Upper lobe of left lung (tissue), 6 donors: ENCODE data around the gene CFAP73. TPM values are rescaled to one million over a fixed set of nuclear protein-coding genes. Genes with fewer than 3 reads are reported as not detected.

Source experiments
- ATAC-seq, 2 donors: fragments of 200-7000 bp; cut with Tn5 transposase; one replicate each; pipeline ENCODE4 v1.9.1; 2022; ENCODE audit warnings: mild to moderate bottlenecking in 2 of 2, moderate library complexity in 2 of 2; ENCODE audit not compliant: low FRiP score in 2 of 2
- DNase-seq, 2 donors: peaks; one replicate each; pipeline ENCODE4 v3.0.0-alpha.2; 2019 to 2020
- H3K27ac ChIP-seq, 4 donors: fragments of 200-600 bp; sonication (generic); one replicate each; pipeline ENCODE4 v1.5.1; 2016 to 2019
- H3K27me3 ChIP-seq, 4 donors: fragments of 200-600 bp; sonication (generic); one replicate each; pipeline ENCODE4 v1.5.1; 2017 to 2019
- H3K36me3 ChIP-seq, 4 donors: fragments of 200-600 bp; sonication (generic); one replicate each; pipeline ENCODE4 v1.5.1; 2016 to 2019
- H3K4me1 ChIP-seq, 4 donors: fragments of 200-600 bp; sonication (generic); one replicate each; pipeline ENCODE4 v1.5.1; 2018 to 2019
- H3K4me3 ChIP-seq, 4 donors: fragments of 200-600 bp; sonication (generic); one replicate each; pipeline ENCODE4 v1.5.1; 2017 to 2019; ENCODE audit warnings: mild to moderate bottlenecking in 2 of 4, moderate library complexity in 1 of 4
- H3K9me3 ChIP-seq, 4 donors: fragments of 200-600 bp; sonication (generic); one replicate each; pipeline ENCODE4 v1.5.1; 2018 to 2019
- EP300 ChIP-seq, 4 donors: sonication (generic); formaldehyde crosslinking; IDR thresholded peaks; one replicate each; pipeline ENCODE4 v1.5.1; 2017; ENCODE audit warnings: antibody characterized with exemption in 4 of 4, control low read depth in 2 of 4
- POLR2A ChIP-seq, 4 donors: fragments of 450-650 bp; IDR thresholded peaks; one replicate each; pipeline ENCODE4 v1.5.1; 2016 to 2017; ENCODE audit warnings: antibody characterized with exemption in 4 of 4, mild to moderate bottlenecking in 2 of 4
- POLR2AphosphoS5 ChIP-seq, 2 donors: sonication (generic); formaldehyde crosslinking; IDR thresholded peaks; one replicate each; pipeline ENCODE4 v1.5.1; 2017; ENCODE audit warnings: antibody characterized with exemption in 2 of 2
- WGBS, 2 donors: methylation state at CpG; one replicate each; pipeline ENCODE4 v1.1.5; 2017 to 2018; 5-methylcytosine and 5-hydroxymethylcytosine counted together
- total RNA-seq, 6 donors: library from RNA; depleted of rRNA in 4 of 6; stranded (reverse); fragments of >200 nt in 4 of 6; gene quantifications; one replicate each; pipeline versions ENCODE4 v1.1.0 to v1.2.1, GENCODE V29; 2016 to 2021
- TF ChIP-seq, protein P1 (sequence below), 6 experiments: fragments of 450-650 bp in 4 of 6; fragments of 200-600 bp in 2 of 6; sonication (generic) in 2 of 6; IDR thresholded peaks; one replicate each; pipeline ENCODE4 v1.5.1; 2016 to 2019; ENCODE audit warnings: antibody characterized with exemption in 6 of 6
- donor health status: DM: no; HTN: no; CAD: no; lungs with moderate emphysema.
- donor health status: DM: no; HTN: yes; CAD: no; lungs with severe emphysema.

CFAP73 gene
- total RNA-seq, 6 donors from 2014 or later = 0.97 to 34.1 (median 15.4) TPM

GRCh38 chr12:113118142-113118541 lies 31.4 kb upstream of the CFAP73 start:
- TF ChIP-seq POLR2AphosphoS5 (IDR thresholded peaks at IDR 0.05) (no peak), POLR2A (IDR thresholded peaks at IDR 0.05) (no peak), EP300 (IDR thresholded peaks at IDR 0.05) (no peak)
- TF ChIP-seq, protein P1, sequence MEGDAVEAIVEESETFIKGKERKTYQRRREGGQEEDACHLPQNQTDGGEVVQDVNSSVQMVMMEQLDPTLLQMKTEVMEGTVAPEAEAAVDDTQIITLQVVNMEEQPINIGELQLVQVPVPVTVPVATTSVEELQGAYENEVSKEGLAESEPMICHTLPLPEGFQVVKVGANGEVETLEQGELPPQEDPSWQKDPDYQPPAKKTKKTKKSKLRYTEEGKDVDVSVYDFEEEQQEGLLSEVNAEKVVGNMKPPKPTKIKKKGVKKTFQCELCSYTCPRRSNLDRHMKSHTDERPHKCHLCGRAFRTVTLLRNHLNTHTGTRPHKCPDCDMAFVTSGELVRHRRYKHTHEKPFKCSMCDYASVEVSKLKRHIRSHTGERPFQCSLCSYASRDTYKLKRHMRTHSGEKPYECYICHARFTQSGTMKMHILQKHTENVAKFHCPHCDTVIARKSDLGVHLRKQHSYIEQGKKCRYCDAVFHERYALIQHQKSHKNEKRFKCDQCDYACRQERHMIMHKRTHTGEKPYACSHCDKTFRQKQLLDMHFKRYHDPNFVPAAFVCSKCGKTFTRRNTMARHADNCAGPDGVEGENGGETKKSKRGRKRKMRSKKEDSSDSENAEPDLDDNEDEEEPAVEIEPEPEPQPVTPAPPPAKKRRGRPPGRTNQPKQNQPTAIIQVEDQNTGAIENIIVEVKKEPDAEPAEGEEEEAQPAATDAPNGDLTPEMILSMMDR (IDR thresholded peaks at IDR 0.05) = no peak
- WGBS, 2 donors = 100% methylated on average over 1 of the region's 1 CpG
- no peak for DNase-seq
- Histone ChIP-seq H3K9me3 (peaks cover 0 to 5% (median 2%) of the 10 kb centered on the region in 4 donors), H3K4me1 (no peaks in the 10 kb centered on the region), H3K27me3 (no peaks in the 10 kb centered on the region), H3K4me3 (no peak overlapping the region), H3K27ac (no peak overlapping the region), H3K36me3 (no peaks in the 10 kb centered on the region)
- no peak for ATAC-seq

DNA sequence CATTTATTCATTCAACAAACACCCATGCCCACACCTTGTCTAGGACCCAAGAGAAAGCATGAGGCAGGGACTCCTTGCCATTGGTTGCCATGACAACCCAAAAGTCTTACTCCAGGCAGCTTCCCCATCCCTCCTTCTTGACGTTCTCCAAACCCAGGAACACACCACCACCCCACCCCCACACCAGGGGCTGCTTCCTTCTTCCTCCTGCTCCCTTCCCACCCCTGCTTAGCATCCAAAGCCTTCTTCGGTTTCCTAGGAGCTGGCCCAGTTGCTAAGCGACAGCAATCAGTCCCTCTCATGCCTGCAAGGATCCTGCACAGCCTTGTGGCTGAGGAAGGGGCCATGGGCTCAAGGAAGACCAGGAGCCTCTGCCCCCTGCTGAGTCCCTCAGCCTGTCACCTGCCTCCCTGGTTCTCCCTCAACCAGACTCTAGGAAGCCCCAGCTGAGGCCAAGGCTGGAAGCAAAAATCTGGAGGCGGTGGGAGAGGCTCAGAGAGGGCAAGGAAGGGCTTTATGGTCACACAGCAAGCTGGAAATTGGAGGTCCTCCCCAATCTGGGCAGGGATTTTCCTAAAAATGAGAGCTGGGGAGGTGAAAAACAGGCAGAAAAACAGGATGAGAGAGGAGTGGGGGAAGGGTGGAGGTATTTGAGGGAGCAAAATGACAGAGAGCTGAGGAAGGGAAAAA lies 29.4 kb upstream of the CFAP73 start:
- H3K27me3 ChIP-seq = no peaks in the 10 kb centered on the region
- no peak overlapping the region for H3K27ac ChIP-seq
- no peak overlapping the region for H3K4me3 ChIP-seq
- ATAC-seq = no peak
- 37 to 43% methylated on average over 4 of the region's 4 CpGs for WGBS, 2 donors
- peaks cover 0 to 9% (median 4%) of the 10 kb centered on the region in 4 donors for H3K9me3 ChIP-seq
- no peak for TF ChIP-seq EP300 (IDR thresholded peaks at IDR 0.05)
- TF ChIP-seq, protein P1 (IDR thresholded peaks at IDR 0.05) = no peak
- TF ChIP-seq POLR2AphosphoS5 (IDR thresholded peaks at IDR 0.05) = no peak
- no peak for TF ChIP-seq POLR2A (IDR thresholded peaks at IDR 0.05)
- no peak for DNase-seq
- no peaks in the 10 kb centered on the region for H3K36me3 ChIP-seq
- no peaks in the 10 kb centered on the region for H3K4me1 ChIP-seq

- DNase-seq (no peak), ATAC-seq (no peak)
- Histone ChIP-seq H3K9me3 (peaks cover 0 to 9% (median 4%) of the 10 kb centered on the region in 4 donors), H3K4me1 (no peaks in the 10 kb centered on the region), H3K27me3 (no peaks in the 10 kb centered on the region), H3K36me3 (no peaks in the 10 kb centered on the region), H3K27ac (no peak overlapping the region), H3K4me3 (no peak overlapping the region)
- 78 to 86% methylated on average over 3 of the region's 3 CpGs for WGBS, 2 donors
- TF ChIP-seq POLR2AphosphoS5 (IDR thresholded peaks at IDR 0.05) = no peak
- TF ChIP-seq, protein P1 (IDR thresholded peaks at IDR 0.05) = no peak
- no peak for TF ChIP-seq EP300 (IDR thresholded peaks at IDR 0.05)
- TF ChIP-seq POLR2A (IDR thresholded peaks at IDR 0.05) = no peak
Measured at GRCh38 chr12:113120670-113121370, 28.7 kb upstream of the CFAP73 start.

DNA sequence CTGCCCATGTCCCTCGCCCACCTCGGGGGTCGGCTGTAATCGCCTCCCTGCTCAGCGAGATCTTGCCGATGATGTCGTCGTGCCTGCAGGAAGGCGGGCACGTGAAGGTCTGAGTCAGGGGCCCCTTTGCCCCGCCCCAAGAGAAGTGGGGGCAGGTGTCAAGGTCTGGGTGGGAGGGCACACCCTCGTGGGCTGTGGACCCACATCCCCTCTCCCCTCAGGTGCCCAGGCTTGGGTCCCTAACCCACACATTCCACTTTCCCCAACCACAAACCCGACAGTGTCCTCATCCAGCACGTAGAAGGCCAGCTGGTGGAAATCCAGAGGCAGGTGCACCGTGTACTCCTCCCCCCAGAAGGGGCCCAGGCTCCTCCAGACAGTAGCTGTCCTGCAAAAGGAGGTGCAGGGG lies 21.7 kb upstream of the CFAP73 start:
- H3K27ac ChIP-seq = no peak overlapping the region
- no peaks in the 10 kb centered on the region for H3K36me3 ChIP-seq
- no peak overlapping the region for H3K4me3 ChIP-seq
- peaks cover 0 to 8% (median 4%) of the 10 kb centered on the region in 4 donors for H3K9me3 ChIP-seq
- ATAC-seq = no peak
- H3K27me3 ChIP-seq = no peaks in the 10 kb centered on the region
- no peaks in the 10 kb centered on the region for H3K4me1 ChIP-seq
- WGBS, 2 donors = 25 to 35% methylated on average over 9 to 15 of the region's 15 CpGs
- TF ChIP-seq POLR2A (IDR thresholded peaks at IDR 0.05) (no peak), EP300 (IDR thresholded peaks at IDR 0.05) (no peak), POLR2AphosphoS5 (IDR thresholded peaks at IDR 0.05) (no peak)
- TF ChIP-seq, protein P1 (IDR thresholded peaks at IDR 0.05) = no peak
- no peak for DNase-seq
